Measurements from ENCODE around the gene CYP2A6. TPM values are rescaled to one million over a fixed set of nuclear protein-coding genes. Genes with fewer than 3 reads are reported as not detected.
A peak's percentile ranks its signal among the peaks of the same experiment; 100 is the strongest.

The CYP2A6 gene
- total and polyA plus RNA-seq, 4 experiments from 2014 or later: 0.23 TPM; not detected in 3

- Histone ChIP-seq H3K9me3 (ENCODE audit: control insufficient read depth in 1 of 2, low read length in 2 of 2) (no peaks in the 10 kb centered on the region), H3K4me3 (ENCODE audit: low read length in 2 of 2) (peak overlapping the region; percentile 34 to 52), H3K36me3 (ENCODE audit: insufficient read depth, low read length) (peaks cover 33% of the 10 kb centered on the region), H3K27ac (ENCODE audit: low read depth, low read length) (peak overlapping the region; percentile 84), H3K4me1 (ENCODE audit: insufficient read depth, low read length) (peaks cover 99% of the 10 kb centered on the region), H3K27me3 (ENCODE audit: insufficient read depth, low read length) (no peaks in the 10 kb centered on the region)
- Mint-ChIP-seq H3K4me3 (peak overlapping the region; percentile 72 to 97 (median 88)), H3K9me3 (no peaks in the 10 kb centered on the region), H3K36me3 (peaks cover 24 to 63% of the 10 kb centered on the region in 2 donors), H3K27me3 (no peaks in the 10 kb centered on the region), H3K27ac (peak overlapping the region; percentile 91 to 100 (median 99)), H3K4me1 (peaks cover 61 to 94% (median 80%) of the 10 kb centered on the region in 4 donors)
- CTCF ChIA-PET (ENCODE audit: partially characterized antibody): interaction anchor here (1.2 to 4.5 kb wide), 11 partner anchors 11 to 234 kb away, joined by 4 to 46 read pairs (median 14); partner anchors contain the start of genes ACTMAP, COQ8B, ITPKC and RAB4B
- DNase-seq: peak in 3 of 5 donors; percentile 41 to 74 (median 55)
- intact Hi-C loops (cut with micrococcal nuclease): no loop called here
- POLR2A ChIA-PET (ENCODE audit: partially characterized antibody): interaction anchor here (0.8 to 15.6 kb wide), 14 partner anchors 9 to 457 kb away, joined by 3 to 369 read pairs (median 5); partner anchors contain the start of genes ACTMAP, COQ8B, ITPKC and MIA
These were observed 44.9 kb downstream of the CYP2A6 start for GRCh38 chr19:40805258-40805868.

- no peak for DNase-seq
- ChIA-PET POLR2A (ENCODE audit: partially characterized antibody) (interaction anchor here (0.6 to 15.6 kb wide), 14 partner anchors 8 to 458 kb away, joined by 3 to 369 read pairs (median 5); partner anchors contain the start of genes ACTMAP, COQ8B, ITPKC and MIA), CTCF (ENCODE audit: partially characterized antibody) (interaction anchor here (1.2 to 4.5 kb wide), 8 partner anchors 11 to 234 kb away, joined by 4 to 46 read pairs (median 14); partner anchors contain the start of genes ACTMAP, COQ8B, ITPKC and RAB4B)
- Mint-ChIP-seq H3K9me3 (no peaks in the 10 kb centered on the region), H3K4me3 (peak overlapping the region; percentile 72 to 97 (median 88)), H3K27ac (peak overlapping the region; percentile 91 to 100 (median 99)), H3K4me1 (peaks cover 59 to 94% (median 77%) of the 10 kb centered on the region in 4 donors), H3K27me3 (no peaks in the 10 kb centered on the region), H3K36me3 (peaks cover 24 to 65% of the 10 kb centered on the region in 2 donors)
- H3K27ac ChIP-seq (ENCODE audit: low read depth, low read length): peak overlapping the region; percentile 84
- H3K9me3 ChIP-seq (ENCODE audit: control insufficient read depth in 1 of 2, low read length in 2 of 2): no peaks in the 10 kb centered on the region
- peaks cover 99% of the 10 kb centered on the region for H3K4me1 ChIP-seq (ENCODE audit: insufficient read depth, low read length)
- H3K4me3 ChIP-seq (ENCODE audit: low read length in 2 of 2): peak overlapping the region in 1 of 2 donors; percentile 52
- H3K27me3 ChIP-seq (ENCODE audit: insufficient read depth, low read length): no peaks in the 10 kb centered on the region
- intact Hi-C loops (cut with micrococcal nuclease): loop anchor here (1.0 kb wide), 2 partner anchors 27 to 54 kb away; partner anchors contain the start of genes RAB4B and SNRPA
- peaks cover 31% of the 10 kb centered on the region for H3K36me3 ChIP-seq (ENCODE audit: insufficient read depth, low read length)
These were observed 45.4 kb downstream of the CYP2A6 start for GRCh38 chr19:40804783-40805242.

- H3K27ac Mint-ChIP-seq: peak overlapping the region; percentile 91 to 100 (median 99)
- peak; percentile 81 to 91 (median 87) for DNase-seq
- intact Hi-C loops (cut with micrococcal nuclease): loop anchor here (1.0 to 2.0 kb wide), 3 partner anchors 15 to 53 kb away; partner anchors contain the start of genes RAB4B and SNRPA
- H3K4me1 Mint-ChIP-seq: peaks cover 59 to 91% (median 76%) of the 10 kb centered on the region in 4 donors
- Histone ChIP-seq H3K36me3 (ENCODE audit: insufficient read depth, low read length) (peaks cover 26% of the 10 kb centered on the region), H3K9me3 (ENCODE audit: control insufficient read depth in 1 of 2, low read length in 2 of 2) (no peaks in the 10 kb centered on the region), H3K4me1 (ENCODE audit: insufficient read depth, low read length) (peaks cover 93% of the 10 kb centered on the region), H3K4me3 (ENCODE audit: low read length in 2 of 2) (peak overlapping the region; percentile 17 to 52), H3K27ac (ENCODE audit: low read depth, low read length) (peak overlapping the region; percentile 84), H3K27me3 (ENCODE audit: insufficient read depth, low read length) (no peaks in the 10 kb centered on the region)
- H3K27me3 Mint-ChIP-seq: no peaks in the 10 kb centered on the region
- POLR2A ChIA-PET (ENCODE audit: partially characterized antibody): interaction anchor here (0.6 to 15.6 kb wide), 9 partner anchors 15 to 459 kb away, joined by 3 to 369 read pairs (median 9); partner anchors contain the start of genes ACTMAP, COQ8B, ITPKC and MIA
- no peaks in the 10 kb centered on the region for H3K9me3 Mint-ChIP-seq
- CTCF ChIA-PET (ENCODE audit: partially characterized antibody): interaction anchor here (1.2 to 3.8 kb wide), 6 partner anchors 12 to 143 kb away, joined by 3 to 38 read pairs (median 8); partner anchors contain the start of genes ACTMAP, COQ8B and ITPKC
- peak overlapping the region; percentile 72 to 97 (median 90) for H3K4me3 Mint-ChIP-seq
- peaks cover 24 to 64% of the 10 kb centered on the region in 2 donors for H3K36me3 Mint-ChIP-seq
These were observed 46.1 kb downstream of the CYP2A6 start for GRCh38 chr19:40803857-40804782.

- H3K4me3 ChIP-seq (ENCODE audit: low read length in 2 of 2): peak overlapping the region; percentile 17 to 52
- intact Hi-C loops (cut with micrococcal nuclease): loop anchor here (2.0 kb wide), 1 partner anchor 15 kb away; no protein-coding TSS in a partner anchor
- ChIA-PET POLR2A (ENCODE audit: partially characterized antibody) (interaction anchor here (0.6 to 15.6 kb wide), 8 partner anchors 16 to 750 kb away, joined by 3 to 369 read pairs (median 6); partner anchors contain the start of genes ACTMAP, COQ8B, ITPKC and MIA), CTCF (ENCODE audit: partially characterized antibody) (interaction anchor here (1.2 to 3.1 kb wide), 3 partner anchors 16 to 53 kb away, joined by 3 to 20 read pairs (median 3); partner anchors contain the start of gene ACTMAP)
- peaks cover 62 to 90% (median 78%) of the 10 kb centered on the region in 4 donors for H3K4me1 Mint-ChIP-seq
- peaks cover 22% of the 10 kb centered on the region for H3K36me3 ChIP-seq (ENCODE audit: insufficient read depth, low read length)
- H3K4me3 Mint-ChIP-seq: peak overlapping the region; percentile 72 to 97 (median 90)
- peaks cover 24 to 65% of the 10 kb centered on the region in 2 donors for H3K36me3 Mint-ChIP-seq
- H3K27ac ChIP-seq (ENCODE audit: low read depth, low read length): peak overlapping the region; percentile 84
- no peaks in the 10 kb centered on the region for H3K27me3 ChIP-seq (ENCODE audit: insufficient read depth, low read length)
- H3K9me3 Mint-ChIP-seq: no peaks in the 10 kb centered on the region
- H3K27me3 Mint-ChIP-seq: no peaks in the 10 kb centered on the region
- H3K4me1 ChIP-seq (ENCODE audit: insufficient read depth, low read length): peaks cover 85% of the 10 kb centered on the region
- peak overlapping the region; percentile 91 to 100 (median 99) for H3K27ac Mint-ChIP-seq
- DNase-seq: no peak
- no peaks in the 10 kb centered on the region for H3K9me3 ChIP-seq (ENCODE audit: control insufficient read depth in 1 of 2, low read length in 2 of 2)
These were observed 46.9 kb downstream of the CYP2A6 start for GRCh38 chr19:40803170-40803856.

- Histone ChIP-seq H3K4me1 (ENCODE audit: insufficient read depth, low read length) (peaks cover 85% of the 10 kb centered on the region), H3K27ac (ENCODE audit: low read depth, low read length) (peak overlapping the region; percentile 84), H3K4me3 (ENCODE audit: low read length in 2 of 2) (peak overlapping the region; percentile 17 to 52), H3K36me3 (ENCODE audit: insufficient read depth, low read length) (peaks cover 14% of the 10 kb centered on the region), H3K9me3 (ENCODE audit: control insufficient read depth in 1 of 2, low read length in 2 of 2) (no peaks in the 10 kb centered on the region), H3K27me3 (ENCODE audit: insufficient read depth, low read length) (no peaks in the 10 kb centered on the region)
- ChIA-PET CTCF (ENCODE audit: partially characterized antibody) (interaction anchor here (0.7 to 3.1 kb wide), 3 partner anchors 17 to 52 kb away, joined by 3 to 20 read pairs (median 4); partner anchors contain the start of gene ACTMAP), POLR2A (ENCODE audit: partially characterized antibody) (interaction anchor here (0.6 to 15.6 kb wide), 9 partner anchors 9 to 751 kb away, joined by 3 to 369 read pairs (median 8); partner anchors contain the start of genes ACTMAP, MIA, RAB4B and SNRPA)
- no peaks in the 10 kb centered on the region for H3K9me3 Mint-ChIP-seq
- no peaks in the 10 kb centered on the region for H3K27me3 Mint-ChIP-seq
- peaks cover 20 to 61% of the 10 kb centered on the region in 2 donors for H3K36me3 Mint-ChIP-seq
- no peak for DNase-seq
- H3K4me3 Mint-ChIP-seq: peak overlapping the region; percentile 72 to 97 (median 90)
- peak overlapping the region; percentile 91 to 100 (median 99) for H3K27ac Mint-ChIP-seq
- H3K4me1 Mint-ChIP-seq: peaks cover 64 to 92% (median 78%) of the 10 kb centered on the region in 4 donors
- intact Hi-C loops (cut with micrococcal nuclease): loop anchor here (2.0 kb wide), 1 partner anchor 16 kb away; no protein-coding TSS in a partner anchor
These were observed 47.7 kb downstream of the CYP2A6 start for GRCh38 chr19:40802300-40803169.

Data from CD4-positive, alpha-beta memory T cell (primary cell).